HG02678 (cell line): ENCODE data around the gene HSFY1.
"Not testable (repeated sequence)": the region's sequence is repeated elsewhere in the genome, so short reads cannot be mapped to it uniquely, and the experiment has no call there.

ENCODE experiments used
- ATAC-seq: cut with Tn5 transposase; IDR thresholded peaks from one replicate; pipeline ENCODE4 v1.9.1; 2021; ENCODE audit warnings: mild to moderate bottlenecking, moderate library complexity; ENCODE audit not compliant: unreplicated experiment

The HSFY1 gene, protein sequence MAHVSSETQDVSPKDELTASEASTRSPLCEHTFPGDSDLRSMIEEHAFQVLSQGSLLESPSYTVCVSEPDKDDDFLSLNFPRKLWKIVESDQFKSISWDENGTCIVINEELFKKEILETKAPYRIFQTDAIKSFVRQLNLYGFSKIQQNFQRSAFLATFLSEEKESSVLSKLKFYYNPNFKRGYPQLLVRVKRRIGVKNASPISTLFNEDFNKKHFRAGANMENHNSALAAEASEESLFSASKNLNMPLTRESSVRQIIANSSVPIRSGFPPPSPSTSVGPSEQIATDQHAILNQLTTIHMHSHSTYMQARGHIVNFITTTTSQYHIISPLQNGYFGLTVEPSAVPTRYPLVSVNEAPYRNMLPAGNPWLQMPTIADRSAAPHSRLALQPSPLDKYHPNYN

DNA sequence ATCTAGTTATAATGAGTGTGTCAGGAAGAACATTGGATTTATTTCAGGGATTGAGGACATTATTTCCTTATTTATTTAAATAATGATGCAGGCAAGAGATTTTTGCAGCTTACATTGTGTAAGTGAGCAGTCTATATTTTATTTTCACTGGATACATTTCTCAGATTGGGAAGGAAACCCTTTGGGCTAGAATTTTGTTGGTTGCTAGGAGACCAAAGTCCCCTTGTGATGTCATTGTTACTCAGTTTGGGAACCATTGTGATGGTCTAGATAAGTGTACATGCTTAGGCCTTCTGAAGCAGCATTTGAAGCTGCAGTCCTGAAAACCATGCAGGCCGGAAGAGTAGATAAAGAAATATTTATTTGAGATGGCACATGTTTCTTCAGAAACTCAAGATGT is at the start of gene HSFY1:
TSS of gene HSFY1 (plus strand) at position 301 of the 400 bp plus-strand sequence. CDS start at position 369, 68 bp downstream.
- ATAC-seq, result not testable (repeated sequence)

DNA sequence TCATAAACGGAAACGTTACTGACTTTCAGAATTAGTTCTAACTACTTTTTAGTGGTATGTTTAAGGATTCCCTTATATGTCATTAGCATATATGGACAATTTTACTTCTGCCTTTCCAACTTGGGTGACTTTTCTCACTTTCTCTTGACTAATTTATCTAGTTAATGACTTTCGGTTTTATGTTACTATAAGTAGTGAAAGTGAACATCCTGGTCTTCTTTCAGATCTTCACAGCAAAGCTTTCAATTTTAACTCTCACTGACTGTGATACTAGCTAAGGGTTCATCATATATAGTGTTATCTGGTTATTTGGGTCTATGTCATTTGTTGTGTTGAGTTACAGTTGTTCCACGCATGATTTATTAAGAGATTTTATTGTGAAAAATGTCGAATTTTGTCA is 42.3 kb upstream of the HSFY1 start:
- not testable (repeated sequence) for ATAC-seq

DNA sequence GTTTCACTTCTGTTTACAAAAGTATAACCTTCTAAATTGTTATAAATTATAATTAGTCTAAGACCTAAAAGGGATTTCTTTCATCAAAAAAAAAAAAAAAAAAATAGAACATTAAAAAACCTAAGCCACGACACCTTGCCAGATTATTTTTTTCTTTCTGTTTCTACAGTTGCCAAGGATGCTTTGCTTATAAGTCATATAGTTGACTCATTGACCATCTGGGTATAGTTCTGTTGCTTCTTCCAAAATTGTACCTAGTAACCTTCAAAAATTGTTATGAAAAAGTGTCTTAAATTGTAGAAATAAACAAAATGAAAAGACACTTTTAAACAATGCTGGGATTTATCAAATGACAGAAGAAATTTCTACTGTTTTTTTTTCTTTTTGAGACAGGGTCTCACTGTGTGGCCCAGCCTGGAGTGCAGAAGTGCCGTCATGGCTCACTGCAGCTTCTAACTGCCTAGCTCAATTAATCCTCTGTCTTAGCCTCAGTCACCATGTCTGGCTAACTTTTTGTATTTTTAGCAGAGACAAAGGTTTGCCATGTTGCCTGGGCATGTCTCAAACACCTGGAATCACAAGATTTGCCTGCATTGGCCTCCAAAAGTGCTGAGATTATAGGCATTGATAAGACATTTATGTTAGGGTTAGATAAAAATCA is 15.4 kb upstream of the HSFY1 start:
- not testable (repeated sequence) for ATAC-seq

DNA sequence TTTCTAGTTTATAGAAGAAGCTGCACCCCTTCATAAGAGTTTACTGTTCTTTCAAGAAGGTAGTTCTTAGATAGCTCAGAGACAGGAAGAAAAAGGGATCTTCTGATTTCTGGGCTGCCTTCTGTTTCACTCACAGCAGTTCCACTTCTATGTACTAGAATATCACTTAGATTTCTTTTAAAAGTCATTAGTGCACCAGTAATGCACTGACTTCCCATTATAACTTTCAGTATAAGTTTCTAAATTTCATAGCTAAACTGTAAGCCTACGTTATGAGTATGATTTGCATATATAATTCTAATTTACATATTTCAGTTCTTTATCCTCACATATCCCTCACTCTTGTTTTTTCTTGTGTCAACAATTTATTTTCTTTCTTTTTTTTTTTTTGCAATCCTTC is 7.6 kb upstream of the HSFY1 start:
- ATAC-seq, result not testable (repeated sequence)

DNA sequence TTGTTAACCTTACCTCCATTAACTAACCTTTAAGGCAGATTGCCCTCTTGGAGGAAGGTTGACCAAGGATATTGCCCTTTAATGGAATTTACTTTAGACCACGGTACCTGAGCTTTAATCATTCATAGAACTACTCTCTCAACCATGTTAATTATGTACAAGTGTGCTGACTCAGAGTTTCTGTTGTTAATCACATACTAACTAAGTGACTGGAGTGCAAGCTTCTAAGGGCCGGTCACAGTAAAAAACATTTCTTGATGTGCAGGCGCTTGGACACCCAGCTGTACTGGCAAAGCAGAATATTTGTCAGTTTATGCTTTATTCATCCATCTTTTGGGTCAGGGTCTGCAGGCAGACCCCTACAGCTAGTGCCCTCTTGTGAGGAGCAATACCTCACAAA is 6.6 kb downstream of the HSFY1 start:
- ATAC-seq, result not testable (repeated sequence)

DNA sequence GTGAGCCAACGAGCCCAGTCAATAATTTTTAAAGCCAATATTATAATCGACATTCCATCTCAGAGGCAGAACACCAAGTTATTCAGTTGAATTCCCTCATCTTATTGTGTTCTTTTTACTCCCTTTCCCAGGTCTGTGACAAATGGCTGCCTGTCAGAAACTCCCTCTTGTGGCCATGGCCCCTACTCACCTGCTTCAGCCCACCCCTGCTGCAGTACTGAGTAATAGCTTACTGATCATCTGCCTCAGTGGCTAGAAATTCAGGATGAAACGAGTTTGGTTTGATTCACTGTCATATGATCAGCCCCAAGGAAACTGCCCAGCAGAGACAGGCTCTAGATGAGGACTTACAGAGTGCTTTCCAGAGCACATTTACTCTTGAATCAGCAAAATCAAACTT is 19.4 kb downstream of the HSFY1 start:
- not testable (repeated sequence) for ATAC-seq
